22Rv1 (cell line): ENCODE data around the gene FXYD6.

ENCODE experiments used
- ZFX ChIP-seq: fragments of 450-650 bp; IDR thresholded peaks from 2 replicates; pipeline ENCODE4 v1.6.1; 2017; ENCODE audit warnings: antibody characterized with exemption, borderline replicate concordance
- TF ChIP-seq, protein P1 (sequence below): fragments of 450-650 bp; IDR thresholded peaks from 2 replicates; pipeline ENCODE4 v1.5.1; 2017; ENCODE audit warnings: mild to moderate bottlenecking

- TF ChIP-seq, protein P1, sequence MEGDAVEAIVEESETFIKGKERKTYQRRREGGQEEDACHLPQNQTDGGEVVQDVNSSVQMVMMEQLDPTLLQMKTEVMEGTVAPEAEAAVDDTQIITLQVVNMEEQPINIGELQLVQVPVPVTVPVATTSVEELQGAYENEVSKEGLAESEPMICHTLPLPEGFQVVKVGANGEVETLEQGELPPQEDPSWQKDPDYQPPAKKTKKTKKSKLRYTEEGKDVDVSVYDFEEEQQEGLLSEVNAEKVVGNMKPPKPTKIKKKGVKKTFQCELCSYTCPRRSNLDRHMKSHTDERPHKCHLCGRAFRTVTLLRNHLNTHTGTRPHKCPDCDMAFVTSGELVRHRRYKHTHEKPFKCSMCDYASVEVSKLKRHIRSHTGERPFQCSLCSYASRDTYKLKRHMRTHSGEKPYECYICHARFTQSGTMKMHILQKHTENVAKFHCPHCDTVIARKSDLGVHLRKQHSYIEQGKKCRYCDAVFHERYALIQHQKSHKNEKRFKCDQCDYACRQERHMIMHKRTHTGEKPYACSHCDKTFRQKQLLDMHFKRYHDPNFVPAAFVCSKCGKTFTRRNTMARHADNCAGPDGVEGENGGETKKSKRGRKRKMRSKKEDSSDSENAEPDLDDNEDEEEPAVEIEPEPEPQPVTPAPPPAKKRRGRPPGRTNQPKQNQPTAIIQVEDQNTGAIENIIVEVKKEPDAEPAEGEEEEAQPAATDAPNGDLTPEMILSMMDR, result no peak
- no peak for TF ChIP-seq ZFX
These were observed 21.1 kb downstream of the FXYD6 start for GRCh38 chr11:117855186-117855845.
